Muscle of back (tissue), 11 donors: ENCODE measurements around the gene RALBP1. TPM values are rescaled to one million over a fixed set of nuclear protein-coding genes. Genes with fewer than 3 reads are reported as not detected.

Experiments used
- DNase-seq, 3 donors: peaks; one replicate each; pipeline versions ENCODE4 v3.0.0 to v3.0.0-alpha.2; 2013
- polyA plus RNA-seq, 10 donors: library from polyadenylated mRNA; unstranded; fragments of 120-200 nt; gene quantifications; one replicate each; pipeline ENCODE4 v1.2.1, GENCODE V29; 2013; ENCODE audit not compliant: insufficient read length in 10 of 10

Gene RALBP1
- polyA plus RNA-seq, 10 donors: 35.8 to 53.3 (median 42.9) TPM

DNA sequence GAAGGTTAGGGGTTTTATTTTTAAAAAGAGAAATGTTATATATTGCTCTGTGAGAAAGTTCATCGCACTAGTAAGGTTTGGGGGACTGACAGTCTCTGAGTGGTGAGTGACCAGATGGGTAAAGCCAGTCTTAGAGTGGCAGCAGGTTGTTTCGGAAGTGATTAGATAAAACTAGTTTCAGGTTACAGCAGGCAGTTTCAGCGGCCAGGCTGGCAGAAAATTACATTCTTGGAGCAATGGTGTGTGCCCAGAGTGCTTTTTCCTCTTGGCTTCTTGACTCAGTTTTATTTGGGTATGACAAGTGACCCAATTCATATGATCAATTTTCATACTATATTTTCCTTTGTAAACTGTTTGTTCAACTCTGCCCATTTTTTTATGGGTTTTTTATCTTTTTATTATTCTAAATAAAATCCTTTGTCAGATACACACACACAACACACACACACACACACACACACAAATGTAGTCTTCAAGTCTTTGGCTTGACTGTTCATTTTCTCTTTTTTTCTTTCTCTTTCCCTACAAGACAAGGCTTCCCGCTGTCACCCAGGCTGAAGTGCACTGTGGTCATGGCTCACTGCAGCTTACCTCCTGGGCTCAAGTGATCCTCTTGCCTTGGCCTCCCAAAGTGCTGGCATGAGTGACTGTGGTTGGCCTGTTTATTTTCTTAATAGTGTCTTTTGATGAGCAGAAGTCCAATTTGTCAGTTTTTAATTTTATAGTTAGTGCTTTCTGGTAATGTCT lies 30.9 kb downstream of the RALBP1 start:
- no peak for DNase-seq

DNA sequence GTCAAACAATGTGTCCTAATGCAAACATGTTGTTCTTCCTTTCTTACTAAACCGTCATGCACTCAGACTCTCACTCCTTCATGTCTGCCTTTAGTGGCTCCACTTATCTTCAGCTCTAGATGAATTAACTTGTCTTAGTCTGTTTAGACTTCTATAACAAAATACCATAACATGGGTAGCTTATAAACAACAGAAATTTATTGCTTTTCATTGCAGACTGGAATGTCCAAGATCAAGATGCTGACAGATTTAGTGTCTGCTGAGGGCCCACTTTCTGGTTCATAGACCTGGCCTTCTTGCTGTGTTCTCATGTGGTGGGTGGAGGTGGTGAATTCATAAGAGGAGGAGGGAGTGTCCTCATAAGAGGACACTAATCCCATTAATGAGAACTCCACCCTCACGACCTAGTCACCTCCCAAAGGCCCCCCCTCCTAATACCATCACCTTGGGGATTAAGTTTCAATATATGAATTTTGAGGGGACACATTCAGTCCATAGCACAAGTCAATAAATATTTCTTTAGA lies 32.3 kb downstream of the RALBP1 start:
- DNase-seq: no peak

DNA sequence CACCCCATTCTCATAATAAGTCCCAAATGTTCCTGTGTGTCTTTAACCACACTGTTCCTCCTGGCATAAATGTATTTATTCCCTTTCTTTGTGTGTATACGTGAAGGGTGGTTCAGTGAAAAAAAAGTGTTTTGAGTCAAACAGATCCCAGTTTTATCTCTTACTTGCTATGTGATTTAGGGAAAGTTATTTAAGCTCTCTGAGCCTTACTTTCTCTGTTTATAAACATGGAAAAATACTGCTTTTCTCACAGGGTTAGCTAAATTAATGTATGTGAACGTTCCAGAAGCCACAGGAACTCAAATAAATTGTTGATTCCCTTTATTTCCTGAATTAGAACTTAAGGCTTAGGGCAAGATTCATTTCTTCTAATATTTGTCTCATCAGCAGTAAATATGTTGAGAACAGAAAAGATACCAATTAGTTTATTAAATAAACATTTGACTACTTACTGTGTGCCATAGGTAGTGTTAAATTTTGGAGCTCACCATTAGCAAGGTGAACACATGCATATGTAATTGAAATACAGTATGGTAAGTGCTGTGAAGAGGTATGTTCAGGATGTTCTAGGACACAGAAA lies 33.2 kb downstream of the RALBP1 start:
- no peak for DNase-seq

DNA sequence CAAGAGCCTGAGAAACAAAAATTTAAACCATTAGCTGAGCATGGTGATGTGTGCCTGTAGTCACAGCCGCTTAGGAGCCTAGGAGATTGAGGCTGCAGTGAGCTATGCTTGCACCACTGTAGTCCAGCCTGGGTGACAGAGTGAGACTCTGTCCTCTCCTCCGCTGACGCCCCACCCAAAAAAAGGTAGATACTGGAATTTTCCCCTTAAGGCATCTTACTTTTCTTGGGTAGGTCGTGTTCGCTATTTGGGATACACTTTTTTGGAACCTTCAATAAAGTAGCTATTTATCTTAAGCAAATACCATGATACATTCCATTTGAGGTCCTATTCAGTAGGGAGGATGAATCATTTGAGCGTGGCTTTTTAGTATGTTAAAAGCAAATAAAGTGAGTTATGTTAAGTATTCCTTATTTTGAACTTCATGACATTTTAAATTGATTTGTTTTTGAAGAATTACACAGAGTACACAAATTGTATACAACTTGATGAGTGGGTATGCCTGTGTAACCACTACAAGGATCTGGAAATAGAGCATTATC lies 38.7 kb downstream of the RALBP1 start:
- peak in 1 of 3 donors; percentile 40 for DNase-seq

DNA sequence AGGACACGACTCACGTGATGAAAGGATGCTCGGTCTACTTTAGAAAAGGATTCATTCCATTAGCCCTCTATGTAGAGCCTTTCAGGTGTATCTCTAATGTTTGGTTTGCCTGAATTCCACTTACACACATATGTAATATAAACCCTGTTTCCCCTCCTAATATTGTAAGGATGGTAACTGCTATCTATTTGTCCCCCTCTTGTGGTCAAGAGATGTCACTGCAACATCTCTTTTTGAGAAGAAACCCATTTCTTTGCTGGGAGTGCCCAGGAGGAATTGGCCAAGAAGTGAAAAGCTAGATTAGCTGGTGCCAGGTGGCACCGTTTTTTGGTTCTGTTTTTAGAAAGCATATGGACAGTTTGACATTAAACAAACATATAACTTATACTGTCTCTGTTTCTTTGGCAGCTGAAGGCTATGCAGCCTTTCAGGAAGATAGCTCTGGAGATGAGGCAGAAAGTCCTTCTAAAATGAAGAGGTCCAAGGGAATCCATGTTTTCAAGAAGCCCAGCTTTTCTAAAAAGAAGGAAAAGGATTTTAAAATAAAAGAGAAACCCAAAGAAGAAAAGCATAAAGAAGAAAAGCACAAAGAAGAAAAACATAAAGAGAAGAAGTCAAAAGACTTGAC lies 41.2 kb downstream of the RALBP1 start:
- peak in 2 of 3 donors; percentile 28 to 71 for DNase-seq

DNA sequence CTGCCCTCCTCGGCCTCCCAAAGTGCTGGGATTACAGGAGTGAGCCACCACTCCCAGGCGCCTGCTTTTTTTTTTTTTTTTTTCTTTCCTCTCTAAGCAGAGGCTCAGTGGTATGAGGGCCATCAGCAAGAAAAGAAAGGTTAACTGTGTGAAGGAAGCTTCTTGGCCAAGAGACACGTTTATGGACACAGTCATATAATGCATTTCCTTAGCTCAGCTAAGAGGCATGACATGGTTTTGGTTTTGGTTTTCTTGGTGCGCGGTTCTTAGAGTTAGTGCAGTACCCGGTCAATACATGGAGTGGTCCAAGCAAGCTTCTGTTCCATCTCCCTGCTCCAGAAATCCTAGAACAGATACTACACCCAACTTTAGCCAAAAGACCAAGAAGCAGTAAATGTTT lies 42.6 kb downstream of the RALBP1 start:
- no peak for DNase-seq

DNA sequence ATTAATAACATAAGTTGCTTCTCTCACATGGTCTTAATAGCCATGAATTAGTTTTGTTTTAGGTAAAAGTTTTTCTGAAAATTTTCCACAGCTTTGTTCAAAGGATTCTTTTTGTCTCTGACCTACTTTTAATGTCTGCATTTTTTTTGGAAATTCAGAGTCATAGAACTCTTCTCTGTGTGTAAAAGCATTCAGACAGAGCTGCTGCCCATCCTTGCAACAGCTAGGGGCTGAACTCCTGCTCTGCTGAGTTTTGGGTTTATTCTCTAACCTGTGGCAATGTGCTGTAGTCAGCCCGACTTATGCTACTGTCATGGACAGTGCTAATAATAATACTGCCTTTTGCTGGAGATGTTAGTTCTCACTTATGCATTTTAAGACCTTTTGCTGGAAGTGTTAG lies 44.1 kb downstream of the RALBP1 start:
- peak in 1 of 3 donors; percentile 42 for DNase-seq

DNA sequence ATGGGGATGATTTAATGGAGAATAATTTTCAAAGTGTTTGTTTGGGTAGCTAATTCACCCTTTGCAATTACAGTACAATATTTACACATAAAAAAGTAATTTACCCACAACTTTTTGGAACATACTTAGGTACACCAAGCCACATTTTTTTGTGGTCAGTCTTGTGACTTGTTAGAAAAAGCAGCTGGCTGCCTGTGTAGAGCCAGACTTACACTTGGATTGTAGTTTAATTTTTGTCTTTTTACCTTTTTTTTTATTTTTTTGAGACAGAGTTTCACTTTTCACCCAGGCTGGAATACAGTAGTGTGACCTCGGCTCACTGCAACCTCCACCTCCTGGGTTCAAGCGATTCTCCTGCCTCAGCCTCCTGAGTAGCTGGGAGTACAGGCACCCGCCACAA lies 45.4 kb downstream of the RALBP1 start:
- DNase-seq: no peak

DNA sequence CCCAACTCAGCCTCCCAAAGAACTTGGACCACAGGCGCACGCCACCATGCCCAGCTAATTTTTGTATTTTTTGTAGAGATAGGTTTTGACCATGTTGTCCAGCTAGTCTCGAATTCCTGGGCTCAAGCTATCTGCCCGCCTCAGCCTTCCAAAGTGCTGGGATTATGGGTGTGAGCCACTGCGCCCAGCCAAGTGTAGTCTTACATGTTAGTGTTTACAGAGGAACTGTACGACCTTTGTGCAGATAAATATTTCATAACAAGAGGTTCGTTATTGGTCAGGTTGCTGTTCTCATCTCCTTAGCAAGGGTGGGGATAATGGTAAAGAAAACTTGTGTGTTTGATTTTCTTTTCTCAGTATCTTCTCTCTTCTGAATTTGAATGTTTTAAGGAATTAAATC lies 46.5 kb downstream of the RALBP1 start:
- DNase-seq: no peak

DNA sequence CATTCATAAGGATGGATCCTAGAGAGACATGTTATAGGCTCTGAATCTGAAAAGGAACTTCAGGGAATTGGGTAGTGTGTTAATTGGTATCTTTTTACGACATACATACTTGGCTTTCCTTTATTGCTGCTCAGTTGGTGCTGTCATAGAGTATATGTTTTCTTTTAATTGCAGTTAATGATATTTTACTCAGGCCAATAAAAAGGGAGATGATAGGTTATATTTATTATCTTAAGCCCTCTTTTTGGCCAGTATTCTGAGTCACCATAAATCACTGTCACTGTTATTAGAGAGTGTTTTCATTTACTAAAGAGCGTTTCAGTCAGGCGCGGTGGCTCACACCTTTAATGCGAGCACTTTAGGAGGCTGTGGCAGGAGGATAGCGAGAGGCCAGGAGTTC lies 47.6 kb downstream of the RALBP1 start:
- DNase-seq: no peak

DNA sequence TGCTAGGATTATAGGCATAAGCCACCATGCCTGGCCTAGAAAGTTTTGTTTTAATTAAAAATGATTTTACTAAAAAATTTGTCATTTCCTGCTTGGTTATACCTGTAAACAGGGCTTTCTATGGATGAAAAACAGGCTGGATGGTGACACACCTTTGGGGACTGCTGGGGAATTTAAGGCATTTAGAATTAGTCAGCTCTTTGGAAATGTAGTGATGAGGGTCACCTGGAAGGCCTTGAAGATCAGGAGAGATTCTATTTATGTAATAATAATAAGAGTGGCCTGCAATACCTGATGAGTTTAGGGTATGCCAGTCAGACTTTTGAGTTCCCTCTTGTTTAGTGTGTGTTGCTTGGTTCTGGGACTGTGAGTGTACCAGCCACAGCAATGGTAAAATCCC lies 51.1 kb downstream of the RALBP1 start:
- DNase-seq: no peak

DNA sequence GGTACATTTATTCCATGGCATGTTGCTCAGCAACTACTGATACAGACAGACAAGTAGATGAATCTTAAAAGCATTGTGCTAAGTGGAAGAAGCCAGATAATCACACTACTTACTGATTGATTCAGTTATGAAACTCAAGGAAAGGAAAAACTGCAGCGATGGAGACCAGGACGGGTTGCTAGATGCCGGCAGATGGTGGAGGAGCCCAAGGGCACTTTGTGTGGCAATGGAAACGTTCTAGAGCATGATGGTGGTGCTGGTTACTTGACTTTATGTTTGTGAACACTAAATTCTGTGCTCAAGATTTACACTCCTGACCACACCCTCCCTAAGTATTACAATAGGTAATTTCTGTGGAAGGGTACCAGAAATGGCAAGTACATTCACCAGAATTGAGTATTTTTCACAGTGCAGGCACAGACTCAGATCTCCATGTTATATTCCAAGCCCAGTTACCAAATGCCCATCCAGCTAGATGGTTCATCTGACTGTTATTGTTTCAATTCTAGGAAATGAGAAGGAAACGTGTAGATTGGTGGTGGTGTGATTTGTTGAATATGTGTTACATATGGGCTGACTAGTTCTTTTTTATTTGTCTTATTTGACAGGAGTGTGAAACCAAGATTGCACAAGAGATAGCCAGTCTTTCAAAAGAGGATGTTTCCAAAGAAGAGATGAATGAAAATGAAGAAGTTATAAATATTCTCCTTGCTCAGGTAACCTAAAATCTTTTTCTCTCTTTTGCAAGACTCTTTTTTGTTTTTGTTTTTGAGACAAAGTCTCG lies 55.1 kb downstream of the RALBP1 start:
- no peak for DNase-seq

DNA sequence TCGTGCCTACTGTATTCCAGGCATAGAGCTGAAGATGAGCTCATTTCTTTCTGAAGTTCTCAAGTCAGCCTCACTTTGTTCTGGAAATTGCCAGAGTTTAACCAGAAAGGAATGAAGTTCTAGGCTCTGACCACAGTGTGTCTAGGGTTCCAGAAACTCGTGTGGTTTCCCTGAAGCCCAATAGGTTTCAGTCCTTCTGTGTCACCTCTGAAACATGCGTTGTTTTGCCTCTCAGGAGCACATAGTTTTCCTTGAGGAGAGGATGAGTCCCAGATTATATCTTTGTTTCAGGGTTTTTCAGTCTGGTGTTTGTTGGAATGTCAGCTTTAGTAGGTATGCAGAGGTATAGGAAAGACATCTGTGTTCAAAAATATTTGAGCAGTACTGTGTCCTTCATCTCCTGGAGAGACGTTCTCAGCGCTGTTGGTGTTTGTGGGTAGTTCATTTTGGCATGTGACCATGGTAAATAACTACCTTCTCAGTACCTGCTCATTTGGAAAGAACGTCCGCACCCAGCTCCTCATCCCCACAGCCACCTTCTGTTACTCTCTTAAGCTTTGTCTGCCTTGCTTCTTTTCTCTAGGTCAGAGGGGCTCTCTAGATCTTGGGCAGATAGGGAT lies 56.6 kb downstream of the RALBP1 start:
- DNase-seq: no peak

DNA sequence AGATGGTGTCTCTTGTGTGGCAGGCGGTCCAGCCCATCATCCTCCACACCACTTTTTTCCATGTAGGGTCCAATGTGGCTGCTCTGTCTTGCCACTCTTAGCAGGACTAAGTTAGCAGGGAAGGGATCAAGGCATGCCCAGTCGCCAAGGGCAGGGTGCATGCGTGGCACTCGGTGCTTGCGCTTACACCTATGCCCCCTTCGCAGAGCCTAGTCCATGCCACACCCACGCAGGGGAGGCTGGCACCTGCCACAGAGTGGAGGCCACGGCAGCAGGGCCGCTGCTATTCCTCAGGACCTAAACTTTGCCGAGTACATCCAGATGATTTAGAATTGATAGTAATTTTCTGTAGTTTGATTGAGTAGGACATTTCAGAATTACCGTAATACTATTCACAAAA lies 59.5 kb downstream of the RALBP1 start:
- DNase-seq: no peak

DNA sequence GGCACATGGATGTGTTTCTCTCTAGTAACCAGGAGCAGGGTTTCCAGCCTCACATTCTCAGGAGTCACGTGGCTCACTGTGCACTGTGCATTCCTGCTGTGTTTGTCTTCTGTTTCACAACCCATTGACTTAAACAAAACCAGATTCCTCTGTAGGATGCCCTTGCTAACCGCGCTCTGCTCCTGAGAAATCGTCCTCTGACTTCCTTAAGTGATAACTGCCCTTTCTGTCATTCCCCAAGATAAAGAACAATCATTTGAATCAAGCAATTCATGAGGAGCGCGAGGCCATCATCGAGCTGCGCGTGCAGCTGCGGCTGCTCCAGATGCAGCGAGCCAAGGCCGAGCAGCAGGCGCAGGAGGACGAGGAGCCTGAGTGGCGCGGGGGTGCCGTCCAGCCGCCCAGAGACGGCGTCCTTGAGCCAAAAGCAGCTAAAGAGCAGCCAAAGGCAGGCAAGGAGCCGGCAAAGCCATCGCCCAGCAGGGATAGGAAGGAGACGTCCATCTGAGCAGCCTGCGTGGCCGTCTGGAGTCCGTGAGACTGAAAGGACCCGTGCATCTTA lies 60.2 kb downstream of the RALBP1 start:
- peak; percentile 72 to 92 (median 85) for DNase-seq

DNA sequence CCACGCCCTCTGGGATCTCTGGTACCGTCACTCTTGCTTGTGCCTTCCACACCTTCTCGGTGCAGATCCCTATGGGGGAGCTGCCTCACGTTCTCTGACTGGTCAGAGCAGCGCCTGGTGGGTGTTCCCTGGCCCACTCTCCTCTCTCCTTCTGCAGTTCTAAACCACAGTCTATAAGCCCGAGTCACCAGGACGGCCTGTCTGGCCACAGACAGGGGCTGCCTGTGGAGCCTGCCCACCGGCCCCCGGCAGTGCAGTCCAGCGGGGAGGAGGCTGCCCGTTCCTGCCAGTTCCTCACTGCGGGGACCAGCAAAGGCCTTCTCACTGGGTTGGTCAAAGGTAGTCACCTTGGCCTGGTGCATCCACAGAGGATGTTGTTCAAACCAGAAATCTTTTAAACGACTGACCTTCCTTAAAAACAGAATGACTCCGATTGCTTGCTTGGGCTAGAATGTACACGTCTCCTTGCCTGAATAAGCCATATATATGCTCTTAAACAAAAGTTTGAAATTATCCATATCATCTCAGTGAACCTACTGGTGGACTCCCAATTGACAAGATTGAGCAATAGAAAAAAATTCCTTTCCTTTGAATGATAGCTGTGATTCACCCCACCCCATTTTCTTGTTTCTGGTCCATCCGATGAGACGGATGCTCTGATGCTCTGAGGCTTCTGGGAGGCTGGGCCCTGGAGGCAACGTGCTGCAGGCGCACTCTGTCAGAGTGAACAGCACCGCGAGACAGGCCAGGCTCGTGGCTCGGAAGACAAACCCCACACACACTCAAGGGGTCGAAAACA lies 61.2 kb downstream of the RALBP1 start:
- DNase-seq: no peak

DNA sequence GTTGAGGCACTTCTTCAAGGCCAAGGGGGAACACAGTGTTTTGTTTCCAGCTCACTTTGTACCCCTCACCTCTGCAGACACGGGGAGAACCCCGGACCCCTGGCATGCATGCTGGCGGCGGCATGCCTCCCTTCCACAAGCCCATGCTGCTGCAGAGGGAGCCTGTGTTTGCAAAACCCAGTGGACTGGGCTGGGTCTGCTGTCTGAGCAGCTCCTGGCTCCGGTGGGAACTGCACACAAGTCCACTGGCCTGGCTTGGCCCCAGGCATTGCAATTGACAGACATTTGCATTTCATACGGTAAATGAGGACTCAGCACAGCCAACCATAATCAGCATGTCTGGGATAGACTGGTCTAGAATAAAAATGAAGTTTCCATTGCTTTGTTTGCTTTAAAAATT lies 62.4 kb downstream of the RALBP1 start:
- DNase-seq: no peak

DNA sequence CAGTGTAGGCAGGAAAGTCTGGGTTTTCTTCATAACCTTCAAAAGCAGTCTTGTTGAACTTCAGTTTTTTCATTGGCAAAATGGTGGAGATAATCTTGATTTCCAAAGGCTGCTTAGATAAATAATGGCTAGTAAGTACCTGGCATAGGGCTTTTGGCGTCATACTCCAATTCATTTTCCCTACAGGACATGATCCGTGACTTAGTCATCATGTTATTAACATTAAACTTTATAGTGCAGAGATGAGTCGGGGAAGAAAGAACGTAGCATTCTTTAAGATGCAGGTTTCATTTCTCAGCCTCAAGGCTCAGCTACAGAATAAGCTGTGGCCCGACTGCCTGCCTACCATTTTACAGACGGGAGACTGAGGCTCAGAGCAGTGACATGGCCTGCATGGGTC lies 64.0 kb downstream of the RALBP1 start:
- peak in 1 of 3 donors; percentile 57 for DNase-seq

DNA sequence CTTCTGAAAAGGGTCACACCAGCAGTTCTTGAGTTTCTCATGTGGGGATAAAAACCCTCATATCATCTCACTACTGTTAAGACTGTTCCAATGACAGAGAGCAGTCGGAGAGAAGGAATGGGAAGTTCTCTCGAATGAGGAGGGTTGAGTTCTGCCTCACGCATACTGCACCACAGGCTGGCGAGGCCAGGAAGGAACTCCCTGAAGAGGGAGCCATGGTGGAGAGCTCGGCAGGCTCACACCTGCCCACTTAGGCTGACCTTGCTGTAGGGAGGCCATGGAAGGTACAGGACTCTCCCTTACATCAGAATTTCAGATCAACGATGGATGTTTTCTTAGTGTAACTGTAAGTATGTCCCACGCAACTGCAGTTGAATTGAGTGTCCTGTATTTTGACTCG lies 64.6 kb downstream of the RALBP1 start:
- DNase-seq: no peak

DNA sequence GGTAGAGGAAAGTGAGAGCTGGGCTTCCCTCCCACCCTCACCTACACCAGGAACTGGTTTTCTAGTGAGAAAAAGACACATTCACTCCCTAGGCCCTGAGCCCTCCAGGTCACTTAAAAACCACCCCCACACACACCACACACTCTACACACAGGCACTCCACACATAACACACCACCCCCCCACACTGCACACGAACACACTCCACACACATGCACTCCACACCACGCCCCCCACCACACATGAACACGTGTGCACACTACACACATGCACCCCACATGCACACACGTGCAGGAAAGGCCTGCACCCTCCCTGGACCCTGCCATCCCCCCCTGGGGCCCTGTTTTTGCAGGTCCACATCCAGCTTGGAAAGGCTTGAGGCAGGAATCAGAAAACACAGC lies 67.6 kb downstream of the RALBP1 start:
- DNase-seq: no peak
